Endothelial cell of umbilical vein (primary cell): ENCODE measurements around the gene CAPN8. TPM values are rescaled to one million over a fixed set of nuclear protein-coding genes. Genes with fewer than 3 reads are reported as not detected.

Source experiments
- BruUV-seq: library from RNA; stranded (reverse); fragments of 400-500 nt; replicated peaks from 2 replicates; lab custom pipeline; 2021; lab: Mats Ljungman, UMichigan
- CTCF ChIA-PET: fragments of 300-600, 350-600 bp; sonication (Branson Sonifier 250); formaldehyde crosslinking; loops from one replicate; lab custom pipeline; 2021; ENCODE audit warnings: antibody characterized with exemption, inconsistent platforms; lab: Charles Lee
- POLR2A ChIA-PET: fragments of 300-600, 350-600 bp; sonication (Branson Sonifier 250); formaldehyde crosslinking; loops from one replicate; lab custom pipeline; 2021; ENCODE audit warnings: antibody characterized with exemption, inconsistent platforms; lab: Charles Lee
- DNase-seq: peaks from one replicate; pipeline ENCODE4 v3.0.0-alpha.2; 2011; ENCODE audit warnings: low read depth, low spot score
- FAIRE-seq: peaks from 2 replicates; lab custom pipeline; 2011; peaks lifted over from hg19 to GRCh38; lab: Jason Lieb, UNC
- H2AFZ ChIP-seq: 2 replicates; pipeline ENCODE4 v1.6.0; 2012; ENCODE audit warnings: low read depth, low read length, control low read depth, inconsistent platforms
- H3K27ac ChIP-seq: 2 replicates; pipeline ENCODE4 v1.5.1; 2011; ENCODE audit warnings: low read depth, mild to moderate bottlenecking, control low read depth, low read length, moderate library complexity; ENCODE audit not compliant: insufficient read depth
- H3K27me3 ChIP-seq, 2 experiments: 2 replicates each; pipeline versions ENCODE4 v1.6.0 to v1.6.1; 2011; ENCODE audit warnings: low read length in 2 of 2, mixed read lengths in 1 of 2; ENCODE audit not compliant: control insufficient read depth in 2 of 2, insufficient read depth in 2 of 2
- H3K36me3 ChIP-seq, 2 experiments: 2 replicates in 1 of 2; 3 replicates in 1 of 2; pipeline ENCODE4 v1.5.1; 2011; ENCODE audit warnings: low read length in 2 of 2, mild to moderate bottlenecking in 1 of 2, moderate library complexity in 1 of 2; ENCODE audit not compliant: control insufficient read depth in 2 of 2, insufficient read depth in 2 of 2; ENCODE audit errors: extremely low read depth in 1 of 2
- H3K4me1 ChIP-seq: 3 replicates; pipeline ENCODE4 v1.5.1; 2011; ENCODE audit warnings: mild to moderate bottlenecking, low read length; ENCODE audit not compliant: control insufficient read depth, insufficient read depth; ENCODE audit errors: extremely low read depth
- H3K4me2 ChIP-seq: 2 replicates; pipeline ENCODE4 v1.6.1; 2011; ENCODE audit warnings: low read length, control low read depth, mixed read lengths; ENCODE audit not compliant: insufficient read depth
- H3K4me3 ChIP-seq, 3 experiments: fragments of 200-600 bp in 1 of 3; sonication (generic), shearing (Covaris generic) in 1 of 3; replicated peaks in 1 of 3; 2 replicates each; pipeline ENCODE4 v1.5.1; 2011 to 2016; ENCODE audit warnings: control low read depth in 3 of 3, low read length in 3 of 3, mild to moderate bottlenecking in 2 of 3, inconsistent platforms in 1 of 3, low read depth in 1 of 3, moderate library complexity in 1 of 3; ENCODE audit not compliant: insufficient read depth in 1 of 3
- H3K79me2 ChIP-seq: 2 replicates; pipeline ENCODE4 v1.6.0; 2012; ENCODE audit warnings: low read length, inconsistent platforms; ENCODE audit not compliant: control insufficient read depth, insufficient read depth
- H3K9ac ChIP-seq: replicated peaks from 2 replicates; pipeline ENCODE3; 2011; ENCODE audit warnings: low read length, control low read depth; ENCODE audit not compliant: insufficient read depth; ENCODE audit errors: extremely low read depth
- H3K9me1 ChIP-seq: replicated peaks from 3 replicates; pipeline ENCODE4 v1.6.0; 2011; ENCODE audit warnings: mild to moderate bottlenecking, low read length; ENCODE audit not compliant: control insufficient read depth, insufficient read depth; ENCODE audit errors: extremely low read depth
- H3K9me3 ChIP-seq: replicated peaks from 2 replicates; pipeline ENCODE4 v1.5.1; 2012; ENCODE audit warnings: low read length, inconsistent platforms; ENCODE audit not compliant: control insufficient read depth, insufficient read depth
- H4K20me1 ChIP-seq: replicated peaks from 2 replicates; pipeline ENCODE3; 2011; ENCODE audit warnings: mild to moderate bottlenecking, low read length; ENCODE audit not compliant: control insufficient read depth, insufficient read depth; ENCODE audit errors: extremely low read depth
- CTCF ChIP-seq, 2 donors: IDR thresholded peaks; 1 replicate in 1 of 2; 2 replicates in 1 of 2; pipeline ENCODE4 v1.5.1; 2011; ENCODE audit warnings: low read length in 2 of 2, mild to moderate bottlenecking in 2 of 2, moderate library complexity in 2 of 2, control low read depth in 1 of 2, inconsistent platforms in 1 of 2, low read depth in 1 of 2; ENCODE audit not compliant: insufficient read depth in 1 of 2; ENCODE audit errors: extremely low read depth in 1 of 2
- EZH2 ChIP-seq: IDR thresholded peaks from 2 replicates; pipeline ENCODE4 v1.6.1; 2012; ENCODE audit warnings: borderline replicate concordance, low read depth, mild to moderate bottlenecking, moderate library complexity, low read length, inconsistent platforms; ENCODE audit not compliant: severe bottlenecking
- FOS ChIP-seq: IDR thresholded peaks from 2 replicates; pipeline ENCODE4 v1.6.1; 2011; ENCODE audit warnings: mild to moderate bottlenecking, low read length, moderate library complexity, borderline replicate concordance; ENCODE audit not compliant: insufficient read depth
- GATA2 ChIP-seq: IDR thresholded peaks from 2 replicates; pipeline ENCODE4 v1.7.0; 2011; ENCODE audit warnings: low read depth, mild to moderate bottlenecking, moderate library complexity, mixed read lengths, low read length; ENCODE audit not compliant: insufficient read length, insufficient read depth
- JUN ChIP-seq: IDR thresholded peaks from 2 replicates; pipeline ENCODE4 v1.6.1; 2011; ENCODE audit warnings: borderline replicate concordance, low read depth; ENCODE audit not compliant: insufficient read length, insufficient read depth
- MYC ChIP-seq: IDR thresholded peaks from one replicate; pipeline ENCODE4 v1.6.1; 2011; ENCODE audit warnings: mild to moderate bottlenecking, low read depth, low read length
- POLR2A ChIP-seq: IDR thresholded peaks from 2 replicates; pipeline ENCODE4 v1.6.1; 2012; ENCODE audit warnings: low read depth, mild to moderate bottlenecking, control low read depth, low read length
- POLR2AphosphoS5 ChIP-seq: IDR thresholded peaks from 2 replicates; pipeline ENCODE4 v1.6.1; 2012; ENCODE audit warnings: low read depth, mild to moderate bottlenecking, control low read depth, low read length, moderate library complexity; ENCODE audit not compliant: insufficient read depth
- dilution Hi-C: fragments of 300-500 bp; cut with MboI; formaldehyde crosslinking; loops from one replicate; pipeline ENCODE4 v1.15.0; 2019; ENCODE audit warnings: low sequenced_read_pairs; ENCODE audit not compliant: extremely low pct_ligation_motif_present
- intact Hi-C: fragments of 100-400 bp; cut with micrococcal nuclease; formaldehyde crosslinking; loops from one replicate; pipeline ENCODE4 v1.10.0; 2022
- polyA plus RNA-seq, 4 experiments: library from polyadenylated mRNA; depleted of rRNA in 3 of 4; stranded (reverse) in 3 of 4; unstranded in 1 of 4; fragments of >200 nt; gene quantifications; 2 replicates each; pipeline versions ENCODE4 v1.2.1 to v1.2.3, GENCODE V29; 2011 to 2012; ENCODE audit warnings: missing spikeins in 1 of 4
- total RNA-seq: library from RNA; stranded (reverse); gene quantifications from 2 replicates; pipeline ENCODE4 v1.2.3, GENCODE V29; 2021
- TF ChIP-seq, protein P1 (sequence below): IDR thresholded peaks from 2 replicates; pipeline ENCODE4 v1.6.1; 2011; ENCODE audit not compliant: insufficient read depth, insufficient read length

Gene CAPN8
- total and polyA plus RNA-seq, 2 donors (not counting 3 experiments of a cell fraction or from before 2014, with no cell fraction given), result not detected

DNA sequence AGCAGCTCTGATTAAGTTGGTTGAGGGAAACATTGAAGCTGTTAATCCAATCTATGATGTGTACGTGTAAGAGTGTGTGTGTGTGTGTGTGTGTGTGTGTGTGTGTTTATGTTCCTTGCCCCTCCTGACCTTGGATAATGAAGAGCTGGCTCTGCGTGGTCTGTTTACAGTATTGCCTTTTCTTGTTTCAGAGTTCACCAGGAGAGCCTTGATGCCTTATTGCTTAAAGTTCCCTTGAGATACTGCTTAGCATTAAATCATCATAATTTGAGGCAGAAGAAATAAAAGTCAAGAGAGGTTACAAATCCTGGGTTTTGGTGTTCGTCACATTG is 36.4 kb downstream of the CAPN8 start:
- Histone ChIP-seq H3K4me3 (no peak overlapping the region), H3K27me3 (peaks cover 0 to 2% of the 10 kb centered on the region in 2 experiments), H3K4me1 (no peaks in the 10 kb centered on the region), H3K9me1 (no peaks in the 10 kb centered on the region), H3K27ac (no peak overlapping the region), H3K79me2 (no peaks in the 10 kb centered on the region), H2AFZ (no peak overlapping the region), H3K36me3 (no peaks in the 10 kb centered on the region), H3K4me2 (no peak overlapping the region), H3K9me3 (no peaks in the 10 kb centered on the region), H3K9ac (no peak overlapping the region), H4K20me1 (no peaks in the 10 kb centered on the region)
- TF ChIP-seq JUN, result no peak
- TF ChIP-seq, protein P1, sequence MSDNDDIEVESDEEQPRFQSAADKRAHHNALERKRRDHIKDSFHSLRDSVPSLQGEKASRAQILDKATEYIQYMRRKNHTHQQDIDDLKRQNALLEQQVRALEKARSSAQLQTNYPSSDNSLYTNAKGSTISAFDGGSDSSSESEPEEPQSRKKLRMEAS, result no peak
- TF ChIP-seq EZH2, result no peak
- no peak for TF ChIP-seq GATA2
- no peak for TF ChIP-seq FOS
- TF ChIP-seq POLR2A, result no peak
- TF ChIP-seq POLR2AphosphoS5, result no peak
- TF ChIP-seq MYC, result no peak
- TF ChIP-seq CTCF (IDR thresholded peaks at IDR 0.05; ENCODE audit: extremely low read depth in 1 of 2, insufficient read depth in 1 of 2, low read depth in 1 of 2, low read length in 2 of 2), result no peak
- DNase-seq (no peak), FAIRE-seq (no peak)
- dilution Hi-C loops, result no loop called here
- no TSS peak for BruUV-seq
- intact Hi-C loops, result no loop called here
- ChIA-PET CTCF (interaction anchor here (0.9 to 2.9 kb wide), 2 partner anchors 73 to 495 kb away, joined by 3 to 9 read pairs; no protein-coding TSS in a partner anchor), POLR2A (no interaction called here)
